Ishikawa (cell line): ENCODE measurements around the gene GALNT10.

Experiments
- CEBPB ChIP-seq: IDR thresholded peaks from 2 replicates; pipeline ENCODE4 v1.6.1; 2012
- CREB1 ChIP-seq: IDR thresholded peaks from 2 replicates; pipeline ENCODE4 v1.6.1; 2012; ENCODE audit warnings: low read depth
- EGR1 ChIP-seq: IDR thresholded peaks from 2 replicates; pipeline ENCODE4 v1.6.1; 2012
- EP300 ChIP-seq: IDR thresholded peaks from 2 replicates; pipeline ENCODE4 v1.6.1; 2012; ENCODE audit warnings: borderline replicate concordance
- FOXM1 ChIP-seq: IDR thresholded peaks from 2 replicates; pipeline ENCODE4 v1.6.1; 2012; ENCODE audit warnings: low read depth, borderline replicate concordance
- MAX ChIP-seq: IDR thresholded peaks from 2 replicates; pipeline ENCODE4 v1.6.1; 2012
- NFIC ChIP-seq: IDR thresholded peaks from 2 replicates; pipeline ENCODE4 v1.6.1; 2012
- RAD21 ChIP-seq: IDR thresholded peaks from 2 replicates; pipeline ENCODE4 v1.6.1; 2012; ENCODE audit warnings: low read depth
- REST ChIP-seq: IDR thresholded peaks from 2 replicates; pipeline ENCODE4 v1.6.1; 2012; ENCODE audit warnings: low read depth, mild to moderate bottlenecking
- TAF1 ChIP-seq: IDR thresholded peaks from 2 replicates; pipeline ENCODE4 v1.6.1; 2012; ENCODE audit warnings: low read depth, mild to moderate bottlenecking
- TCF12 ChIP-seq: IDR thresholded peaks from 2 replicates; pipeline ENCODE4 v1.6.1; 2012; ENCODE audit warnings: low read depth
- TEAD4 ChIP-seq: IDR thresholded peaks from 2 replicates; pipeline ENCODE4 v1.6.1; 2012
- YY1 ChIP-seq: IDR thresholded peaks from 2 replicates; pipeline ENCODE4 v1.6.1; 2012; ENCODE audit warnings: low read depth
- ZBTB7A ChIP-seq: IDR thresholded peaks from 2 replicates; pipeline ENCODE4 v1.6.1; 2012; ENCODE audit warnings: low read depth
- TF ChIP-seq, protein P1 (sequence below): IDR thresholded peaks from 2 replicates; pipeline ENCODE4 v1.6.1; 2012

The GALNT10 gene

DNA sequence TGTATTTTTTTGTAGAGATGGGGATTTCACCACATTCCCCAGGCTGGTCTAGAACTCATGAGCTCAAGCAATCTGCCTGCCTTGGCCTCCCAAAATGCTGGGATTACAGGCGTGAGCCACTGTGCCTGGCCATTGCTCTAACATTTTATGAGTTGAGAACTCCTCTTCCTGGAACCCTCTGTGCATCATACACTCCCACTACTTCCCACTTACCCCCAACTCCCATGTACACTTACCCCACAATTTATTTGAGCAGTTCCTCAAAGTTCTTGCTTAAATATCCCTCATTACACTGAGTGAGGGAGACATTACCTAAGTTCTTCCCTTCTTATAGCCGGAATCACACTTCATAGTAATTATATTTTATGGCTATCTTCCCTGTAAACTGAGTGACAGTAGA, 42.9 kb upstream of the GALNT10 start:
- TF ChIP-seq MAX (no peak), TAF1 (no peak), TEAD4 (no peak)

GRCh38 chr5:154157483-154158378, 32.8 kb upstream of the GALNT10 start:
- no peak for TF ChIP-seq ZBTB7A
- no peak for TF ChIP-seq MAX
- no peak for TF ChIP-seq EP300
- peak; percentile 27; the same call in 1 of the 2 replicates for TF ChIP-seq RAD21

- no peak for TF ChIP-seq TAF1
- TF ChIP-seq ZBTB7A = no peak
- TF ChIP-seq NFIC = no peak
- no peak for TF ChIP-seq CEBPB
- no peak for TF ChIP-seq MAX
- no peak for TF ChIP-seq TEAD4
- no peak for TF ChIP-seq CREB1
- TF ChIP-seq REST = no peak
- TF ChIP-seq, protein P1, sequence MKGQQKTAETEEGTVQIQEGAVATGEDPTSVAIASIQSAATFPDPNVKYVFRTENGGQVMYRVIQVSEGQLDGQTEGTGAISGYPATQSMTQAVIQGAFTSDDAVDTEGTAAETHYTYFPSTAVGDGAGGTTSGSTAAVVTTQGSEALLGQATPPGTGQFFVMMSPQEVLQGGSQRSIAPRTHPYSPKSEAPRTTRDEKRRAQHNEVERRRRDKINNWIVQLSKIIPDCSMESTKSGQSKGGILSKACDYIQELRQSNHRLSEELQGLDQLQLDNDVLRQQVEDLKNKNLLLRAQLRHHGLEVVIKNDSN = no peak
- no peak for TF ChIP-seq EGR1
- TF ChIP-seq EP300 = no peak
- TF ChIP-seq RAD21 = no peak
- no peak for TF ChIP-seq FOXM1
Measured at GRCh38 chr5:154158379-154158737, 32.2 kb upstream of the GALNT10 start.

- TF ChIP-seq EP300 (no peak), ZBTB7A (no peak), REST (no peak), FOXM1 (no peak), TEAD4 (no peak), YY1 (no peak), EGR1 (no peak), MAX (no peak), RAD21 (no peak), TCF12 (no peak), NFIC (no peak), CREB1 (no peak), TAF1 (no peak), CEBPB (no peak)
- TF ChIP-seq, protein P1 = no peak
Measured at GRCh38 chr5:154159343-154159742, 31.2 kb upstream of the GALNT10 start.

- TF ChIP-seq REST (no peak), MAX (no peak), CREB1 (no peak), NFIC (no peak), CEBPB (no peak), RAD21 (no peak), EP300 (no peak), YY1 (no peak), TAF1 (no peak), TCF12 (no peak), ZBTB7A (no peak), EGR1 (no peak), FOXM1 (no peak), TEAD4 (no peak)
- TF ChIP-seq, protein P1 = no peak
Measured at GRCh38 chr5:154162539-154163151, 27.9 kb upstream of the GALNT10 start.
